Endothelial cell of umbilical vein (primary cell): ENCODE measurements around the gene ZNF831. TPM values are rescaled to one million over a fixed set of nuclear protein-coding genes. Genes with fewer than 3 reads are reported as not detected.

Experiments
- BruUV-seq: library from RNA; stranded (reverse); fragments of 400-500 nt; replicated peaks from 2 replicates; lab custom pipeline; 2021; lab: Mats Ljungman, UMichigan
- CTCF ChIA-PET: fragments of 300-600, 350-600 bp; sonication (Branson Sonifier 250); formaldehyde crosslinking; loops from one replicate; lab custom pipeline; 2021; ENCODE audit warnings: antibody characterized with exemption, inconsistent platforms; lab: Charles Lee
- POLR2A ChIA-PET: fragments of 300-600, 350-600 bp; sonication (Branson Sonifier 250); formaldehyde crosslinking; loops from one replicate; lab custom pipeline; 2021; ENCODE audit warnings: antibody characterized with exemption, inconsistent platforms; lab: Charles Lee
- DNase-seq: peaks from one replicate; pipeline ENCODE4 v3.0.0-alpha.2; 2011; ENCODE audit warnings: low read depth, low spot score
- FAIRE-seq: peaks from 2 replicates; lab custom pipeline; 2011; peaks lifted over from hg19 to GRCh38; lab: Jason Lieb, UNC
- H2AFZ ChIP-seq: 2 replicates; pipeline ENCODE4 v1.6.0; 2012; ENCODE audit warnings: low read depth, low read length, control low read depth, inconsistent platforms
- H3K27ac ChIP-seq: 2 replicates; pipeline ENCODE4 v1.5.1; 2011; ENCODE audit warnings: low read depth, mild to moderate bottlenecking, control low read depth, low read length, moderate library complexity; ENCODE audit not compliant: insufficient read depth
- H3K27me3 ChIP-seq, 2 experiments: 2 replicates each; pipeline versions ENCODE4 v1.6.0 to v1.6.1; 2011; ENCODE audit warnings: low read length in 2 of 2, mixed read lengths in 1 of 2; ENCODE audit not compliant: control insufficient read depth in 2 of 2, insufficient read depth in 2 of 2
- H3K36me3 ChIP-seq, 2 experiments: 2 replicates in 1 of 2; 3 replicates in 1 of 2; pipeline ENCODE4 v1.5.1; 2011; ENCODE audit warnings: low read length in 2 of 2, mild to moderate bottlenecking in 1 of 2, moderate library complexity in 1 of 2; ENCODE audit not compliant: control insufficient read depth in 2 of 2, insufficient read depth in 2 of 2; ENCODE audit errors: extremely low read depth in 1 of 2
- H3K4me1 ChIP-seq: 3 replicates; pipeline ENCODE4 v1.5.1; 2011; ENCODE audit warnings: mild to moderate bottlenecking, low read length; ENCODE audit not compliant: control insufficient read depth, insufficient read depth; ENCODE audit errors: extremely low read depth
- H3K4me2 ChIP-seq: 2 replicates; pipeline ENCODE4 v1.6.1; 2011; ENCODE audit warnings: low read length, control low read depth, mixed read lengths; ENCODE audit not compliant: insufficient read depth
- H3K4me3 ChIP-seq, 3 experiments: fragments of 200-600 bp in 1 of 3; sonication (generic), shearing (Covaris generic) in 1 of 3; replicated peaks in 1 of 3; 2 replicates each; pipeline ENCODE4 v1.5.1; 2011 to 2016; ENCODE audit warnings: control low read depth in 3 of 3, low read length in 3 of 3, mild to moderate bottlenecking in 2 of 3, inconsistent platforms in 1 of 3, low read depth in 1 of 3, moderate library complexity in 1 of 3; ENCODE audit not compliant: insufficient read depth in 1 of 3
- H3K79me2 ChIP-seq: 2 replicates; pipeline ENCODE4 v1.6.0; 2012; ENCODE audit warnings: low read length, inconsistent platforms; ENCODE audit not compliant: control insufficient read depth, insufficient read depth
- H3K9ac ChIP-seq: replicated peaks from 2 replicates; pipeline ENCODE3; 2011; ENCODE audit warnings: low read length, control low read depth; ENCODE audit not compliant: insufficient read depth; ENCODE audit errors: extremely low read depth
- H3K9me1 ChIP-seq: replicated peaks from 3 replicates; pipeline ENCODE4 v1.6.0; 2011; ENCODE audit warnings: mild to moderate bottlenecking, low read length; ENCODE audit not compliant: control insufficient read depth, insufficient read depth; ENCODE audit errors: extremely low read depth
- H3K9me3 ChIP-seq: replicated peaks from 2 replicates; pipeline ENCODE4 v1.5.1; 2012; ENCODE audit warnings: low read length, inconsistent platforms; ENCODE audit not compliant: control insufficient read depth, insufficient read depth
- H4K20me1 ChIP-seq: replicated peaks from 2 replicates; pipeline ENCODE3; 2011; ENCODE audit warnings: mild to moderate bottlenecking, low read length; ENCODE audit not compliant: control insufficient read depth, insufficient read depth; ENCODE audit errors: extremely low read depth
- EZH2 ChIP-seq: IDR thresholded peaks from 2 replicates; pipeline ENCODE4 v1.6.1; 2012; ENCODE audit warnings: borderline replicate concordance, low read depth, mild to moderate bottlenecking, moderate library complexity, low read length, inconsistent platforms; ENCODE audit not compliant: severe bottlenecking
- FOS ChIP-seq: IDR thresholded peaks from 2 replicates; pipeline ENCODE4 v1.6.1; 2011; ENCODE audit warnings: mild to moderate bottlenecking, low read length, moderate library complexity, borderline replicate concordance; ENCODE audit not compliant: insufficient read depth
- GATA2 ChIP-seq: IDR thresholded peaks from 2 replicates; pipeline ENCODE4 v1.7.0; 2011; ENCODE audit warnings: low read depth, mild to moderate bottlenecking, moderate library complexity, mixed read lengths, low read length; ENCODE audit not compliant: insufficient read length, insufficient read depth
- JUN ChIP-seq: IDR thresholded peaks from 2 replicates; pipeline ENCODE4 v1.6.1; 2011; ENCODE audit warnings: borderline replicate concordance, low read depth; ENCODE audit not compliant: insufficient read length, insufficient read depth
- MYC ChIP-seq: IDR thresholded peaks from one replicate; pipeline ENCODE4 v1.6.1; 2011; ENCODE audit warnings: mild to moderate bottlenecking, low read depth, low read length
- POLR2A ChIP-seq: IDR thresholded peaks from 2 replicates; pipeline ENCODE4 v1.6.1; 2012; ENCODE audit warnings: low read depth, mild to moderate bottlenecking, control low read depth, low read length
- POLR2AphosphoS5 ChIP-seq: IDR thresholded peaks from 2 replicates; pipeline ENCODE4 v1.6.1; 2012; ENCODE audit warnings: low read depth, mild to moderate bottlenecking, control low read depth, low read length, moderate library complexity; ENCODE audit not compliant: insufficient read depth
- dilution Hi-C: fragments of 300-500 bp; cut with MboI; formaldehyde crosslinking; loops from one replicate; pipeline ENCODE4 v1.15.0; 2019; ENCODE audit warnings: low sequenced_read_pairs; ENCODE audit not compliant: extremely low pct_ligation_motif_present
- intact Hi-C: fragments of 100-400 bp; cut with micrococcal nuclease; formaldehyde crosslinking; loops from one replicate; pipeline ENCODE4 v1.10.0; 2022
- polyA plus RNA-seq, 4 experiments: library from polyadenylated mRNA; depleted of rRNA in 3 of 4; stranded (reverse) in 3 of 4; unstranded in 1 of 4; fragments of >200 nt; gene quantifications; 2 replicates each; pipeline versions ENCODE4 v1.2.1 to v1.2.3, GENCODE V29; 2011 to 2012; ENCODE audit warnings: missing spikeins in 1 of 4
- total RNA-seq: library from RNA; stranded (reverse); gene quantifications from 2 replicates; pipeline ENCODE4 v1.2.3, GENCODE V29; 2021
- TF ChIP-seq, protein P1 (sequence below): IDR thresholded peaks from 2 replicates; pipeline ENCODE4 v1.6.1; 2011; ENCODE audit not compliant: insufficient read depth, insufficient read length
- TF ChIP-seq, protein P2 (sequence below), 2 donors: IDR thresholded peaks; 1 replicate in 1 of 2; 2 replicates in 1 of 2; pipeline ENCODE4 v1.5.1; 2011; ENCODE audit warnings: low read length in 2 of 2, mild to moderate bottlenecking in 2 of 2, moderate library complexity in 2 of 2, control low read depth in 1 of 2, inconsistent platforms in 1 of 2, low read depth in 1 of 2; ENCODE audit not compliant: insufficient read depth in 1 of 2; ENCODE audit errors: extremely low read depth in 1 of 2

Gene ZNF831
- total and polyA plus RNA-seq, 2 donors (not counting 3 experiments of a cell fraction or from before 2014, with no cell fraction given), result not detected

- no peak for FAIRE-seq
- Histone ChIP-seq H3K27ac (no peak overlapping the region), H3K36me3 (no peaks in the 10 kb centered on the region), H3K9me1 (no peaks in the 10 kb centered on the region), H3K4me3 (no peak overlapping the region), H3K9me3 (no peaks in the 10 kb centered on the region), H3K4me2 (no peak overlapping the region), H3K79me2 (no peaks in the 10 kb centered on the region), H3K9ac (no peak overlapping the region), H2AFZ (no peak overlapping the region), H4K20me1 (no peaks in the 10 kb centered on the region), H3K4me1 (no peaks in the 10 kb centered on the region), H3K27me3 (no peaks in the 10 kb centered on the region)
- intact Hi-C loops (no loop called here), dilution Hi-C loops (no loop called here)
- ChIA-PET CTCF (no interaction called here), POLR2A (no interaction called here)
- TF ChIP-seq, protein P1, sequence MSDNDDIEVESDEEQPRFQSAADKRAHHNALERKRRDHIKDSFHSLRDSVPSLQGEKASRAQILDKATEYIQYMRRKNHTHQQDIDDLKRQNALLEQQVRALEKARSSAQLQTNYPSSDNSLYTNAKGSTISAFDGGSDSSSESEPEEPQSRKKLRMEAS, result no peak
- TF ChIP-seq MYC, result no peak
- no peak for TF ChIP-seq POLR2AphosphoS5
- TF ChIP-seq POLR2A, result no peak
- TF ChIP-seq JUN, result no peak
- no peak for TF ChIP-seq EZH2
- TF ChIP-seq GATA2, result no peak
- no peak for TF ChIP-seq FOS
- DNase-seq, result no peak
- no TSS peak for BruUV-seq
Observed at GRCh38 chr20:59158673-59159072, 4.9 kb upstream of the ZNF831 start.

- Histone ChIP-seq H3K4me3 (no peak overlapping the region), H3K9me3 (no peaks in the 10 kb centered on the region), H3K79me2 (no peaks in the 10 kb centered on the region), H4K20me1 (no peaks in the 10 kb centered on the region), H3K27me3 (no peaks in the 10 kb centered on the region), H3K9ac (no peak overlapping the region), H3K36me3 (no peaks in the 10 kb centered on the region), H3K4me2 (no peak overlapping the region), H2AFZ (no peak overlapping the region), H3K4me1 (no peaks in the 10 kb centered on the region), H3K9me1 (no peaks in the 10 kb centered on the region), H3K27ac (no peak overlapping the region)
- DNase-seq, result no peak
- ChIA-PET CTCF (no interaction called here), POLR2A (no interaction called here)
- FAIRE-seq, result no peak
- BruUV-seq, result no TSS peak
- intact Hi-C loops, result no loop called here
- dilution Hi-C loops, result no loop called here
- TF ChIP-seq, protein P1, result no peak
- TF ChIP-seq MYC, result no peak
- no peak for TF ChIP-seq FOS
- TF ChIP-seq POLR2AphosphoS5, result no peak
- no peak for TF ChIP-seq GATA2
- TF ChIP-seq JUN, result no peak
- TF ChIP-seq EZH2, result no peak
- TF ChIP-seq, protein P2, sequence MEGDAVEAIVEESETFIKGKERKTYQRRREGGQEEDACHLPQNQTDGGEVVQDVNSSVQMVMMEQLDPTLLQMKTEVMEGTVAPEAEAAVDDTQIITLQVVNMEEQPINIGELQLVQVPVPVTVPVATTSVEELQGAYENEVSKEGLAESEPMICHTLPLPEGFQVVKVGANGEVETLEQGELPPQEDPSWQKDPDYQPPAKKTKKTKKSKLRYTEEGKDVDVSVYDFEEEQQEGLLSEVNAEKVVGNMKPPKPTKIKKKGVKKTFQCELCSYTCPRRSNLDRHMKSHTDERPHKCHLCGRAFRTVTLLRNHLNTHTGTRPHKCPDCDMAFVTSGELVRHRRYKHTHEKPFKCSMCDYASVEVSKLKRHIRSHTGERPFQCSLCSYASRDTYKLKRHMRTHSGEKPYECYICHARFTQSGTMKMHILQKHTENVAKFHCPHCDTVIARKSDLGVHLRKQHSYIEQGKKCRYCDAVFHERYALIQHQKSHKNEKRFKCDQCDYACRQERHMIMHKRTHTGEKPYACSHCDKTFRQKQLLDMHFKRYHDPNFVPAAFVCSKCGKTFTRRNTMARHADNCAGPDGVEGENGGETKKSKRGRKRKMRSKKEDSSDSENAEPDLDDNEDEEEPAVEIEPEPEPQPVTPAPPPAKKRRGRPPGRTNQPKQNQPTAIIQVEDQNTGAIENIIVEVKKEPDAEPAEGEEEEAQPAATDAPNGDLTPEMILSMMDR (IDR thresholded peaks at IDR 0.05; ENCODE audit: extremely low read depth in 1 of 2, insufficient read depth in 1 of 2, low read depth in 1 of 2, low read length in 2 of 2), result no peak
- no peak for TF ChIP-seq POLR2A
Observed at GRCh38 chr20:59159091-59159490, 4.5 kb upstream of the ZNF831 start.
